ENCODE results near the gene PISD.
"Not testable (repeated sequence)": the region's sequence is repeated elsewhere in the genome, so short reads cannot be mapped to it uniquely, and the experiment has no call there.

PISD gene

DNA sequence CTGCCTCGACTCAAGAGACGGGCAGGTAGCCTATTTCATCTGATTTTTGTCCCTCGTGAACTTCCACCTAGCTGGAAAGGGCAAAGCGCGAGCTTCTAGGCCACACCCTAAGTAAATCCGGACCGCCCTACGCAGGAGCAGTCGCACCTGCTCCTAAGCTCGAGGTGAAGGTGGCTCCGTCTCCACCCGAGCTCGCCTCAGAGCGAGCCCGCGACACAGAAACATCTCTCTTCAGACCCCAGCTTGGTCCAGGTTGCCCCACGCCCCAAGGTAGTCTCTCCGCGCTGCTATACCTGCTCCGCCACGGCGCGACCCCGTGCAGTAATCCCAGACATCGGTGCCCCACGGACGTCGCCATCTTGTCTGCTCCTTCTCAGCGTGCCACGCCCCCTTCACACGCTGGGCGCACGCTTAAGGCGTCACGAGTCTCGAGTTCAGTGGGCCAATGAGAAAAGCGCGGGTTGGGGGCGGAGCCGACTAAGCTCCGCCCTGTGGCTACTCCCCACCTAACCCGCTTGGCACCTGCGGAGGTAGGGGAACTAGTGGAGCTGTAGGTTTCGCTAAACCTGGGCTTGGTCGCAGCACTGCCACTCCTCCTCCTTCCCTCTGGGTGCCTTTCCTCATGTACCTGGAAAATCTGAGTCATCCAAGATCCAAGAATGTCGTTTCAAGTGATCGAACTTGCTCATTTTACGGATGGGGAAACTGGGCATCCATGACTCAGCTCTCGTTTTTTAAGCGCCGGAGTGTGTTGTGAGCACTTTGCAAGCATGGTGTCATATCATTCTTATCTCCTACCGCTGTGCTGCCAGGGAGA is at the start of gene PISD:
TSS of gene PISD (minus strand) at position 365 of the 817 bp plus-strand sequence. CDS start at position 358, 7 bp downstream.
- peak; percentile 63 for DNase-seq (ENCODE audit: low read depth)

DNA sequence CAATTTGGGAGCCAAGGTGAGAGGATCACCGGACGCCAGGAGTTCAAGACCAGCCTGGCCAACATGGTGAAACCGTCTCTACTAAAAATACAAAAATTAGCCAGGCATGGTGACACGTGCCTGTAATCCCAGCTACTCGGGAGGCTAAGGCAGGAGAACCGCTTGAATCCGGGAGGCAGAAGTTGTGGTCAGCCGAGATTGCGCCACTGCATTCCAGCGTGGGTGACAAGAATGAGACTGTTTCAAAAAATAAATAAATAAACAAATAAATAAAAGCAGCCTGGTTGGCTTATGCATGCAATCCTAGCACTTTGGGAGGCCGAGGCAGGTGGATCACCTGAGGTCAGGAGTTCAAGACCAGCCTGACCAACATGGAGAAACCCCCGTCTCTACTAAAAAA is 49.2 kb upstream of the PISD start:
- not testable (repeated sequence) for DNase-seq (ENCODE audit: low read depth)

DNA sequence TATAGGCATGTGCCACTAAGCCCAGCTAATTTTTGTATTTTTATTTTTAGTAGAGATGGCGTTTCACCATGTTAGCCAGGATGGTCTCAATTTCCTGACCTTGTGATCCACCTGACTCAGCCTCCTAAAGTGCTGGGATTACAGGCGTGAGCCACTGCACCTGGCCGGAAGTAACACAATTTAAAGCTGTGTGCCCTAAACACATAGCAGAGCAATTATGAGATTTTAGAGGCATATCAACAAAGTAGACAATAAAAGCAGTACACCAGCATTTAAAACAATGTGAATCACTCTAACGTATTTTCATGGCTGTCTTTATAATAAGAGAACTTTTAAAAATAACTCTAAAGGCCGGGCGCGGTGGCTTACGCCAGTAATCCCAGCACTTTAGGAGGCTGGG is 45.5 kb upstream of the PISD start:
- DNase-seq (ENCODE audit: low read depth) = no peak

DNA sequence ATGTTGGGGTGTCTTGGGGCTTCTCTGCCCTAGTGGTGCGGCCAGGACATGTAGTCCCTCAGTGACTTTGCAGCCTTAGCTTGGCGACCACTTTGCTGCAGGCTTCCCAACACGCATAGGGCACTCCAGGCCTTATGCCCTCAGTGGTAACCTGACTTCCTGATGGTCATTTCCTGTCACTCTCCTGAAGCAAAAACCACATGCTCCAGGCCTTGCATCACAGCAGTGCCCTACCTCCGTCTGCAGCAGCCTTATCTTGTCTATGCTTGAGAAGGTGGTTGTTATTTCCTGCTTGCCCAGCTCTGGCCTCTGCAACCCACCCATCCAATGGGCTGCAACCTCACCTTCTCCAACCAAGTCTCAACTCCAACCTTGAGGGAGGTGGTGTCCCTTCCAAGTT is 33.4 kb upstream of the PISD start:
- DNase-seq (ENCODE audit: low read depth) = no peak

DNA sequence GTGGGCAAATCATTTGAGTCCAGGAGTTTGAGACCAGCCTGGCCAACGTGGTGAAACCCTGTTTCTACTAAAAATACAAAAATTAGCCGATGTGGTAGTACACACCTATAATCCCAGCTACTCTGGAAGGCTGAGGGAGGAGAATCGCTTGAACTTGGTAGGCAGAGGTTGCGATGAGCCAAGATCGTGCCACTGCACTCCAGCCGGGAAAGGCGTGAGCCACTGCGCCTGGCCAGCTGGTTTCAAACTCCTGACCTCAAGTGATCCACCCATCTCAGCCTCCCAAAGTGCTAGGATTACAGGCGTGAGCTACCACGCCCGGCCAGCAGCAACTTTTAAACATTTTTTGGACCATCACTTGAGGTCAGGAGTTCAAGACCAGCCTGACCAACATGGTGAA is 32.0 kb upstream of the PISD start:
- not testable (repeated sequence) for DNase-seq (ENCODE audit: low read depth)

DNA sequence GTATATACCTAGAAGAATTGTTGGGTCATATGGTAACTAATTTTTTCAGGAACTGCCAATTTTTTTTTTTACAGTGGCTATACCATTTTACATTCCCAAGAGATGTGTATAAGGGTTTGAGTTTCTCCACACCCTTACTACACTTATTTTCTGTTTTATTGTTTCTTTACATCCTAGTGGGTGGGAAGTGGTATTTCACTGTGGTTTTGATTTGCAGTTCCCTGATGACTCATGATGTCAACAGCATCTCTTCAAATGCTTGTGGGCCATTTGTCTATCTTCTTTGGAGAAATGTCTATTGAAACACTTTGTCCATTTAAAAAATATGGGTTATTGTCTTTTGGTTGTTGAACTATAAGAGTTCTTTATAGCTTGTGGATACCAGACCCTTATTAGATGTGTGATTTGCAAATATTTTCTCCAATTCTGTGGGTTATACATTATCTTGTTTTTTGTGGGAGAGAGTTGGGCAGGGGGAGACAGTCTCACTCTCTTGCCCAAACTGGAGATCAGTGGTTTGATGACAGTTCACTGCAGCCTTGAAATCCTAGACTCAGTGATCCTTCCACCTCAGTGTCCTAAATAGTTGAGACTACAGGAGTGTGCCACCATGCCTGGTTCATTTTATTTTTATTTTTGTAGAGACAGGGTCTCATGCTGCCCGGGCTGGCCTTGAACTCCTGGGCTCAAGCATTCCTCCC is 30.3 kb upstream of the PISD start:
- DNase-seq (ENCODE audit: low read depth) = no peak

DNA sequence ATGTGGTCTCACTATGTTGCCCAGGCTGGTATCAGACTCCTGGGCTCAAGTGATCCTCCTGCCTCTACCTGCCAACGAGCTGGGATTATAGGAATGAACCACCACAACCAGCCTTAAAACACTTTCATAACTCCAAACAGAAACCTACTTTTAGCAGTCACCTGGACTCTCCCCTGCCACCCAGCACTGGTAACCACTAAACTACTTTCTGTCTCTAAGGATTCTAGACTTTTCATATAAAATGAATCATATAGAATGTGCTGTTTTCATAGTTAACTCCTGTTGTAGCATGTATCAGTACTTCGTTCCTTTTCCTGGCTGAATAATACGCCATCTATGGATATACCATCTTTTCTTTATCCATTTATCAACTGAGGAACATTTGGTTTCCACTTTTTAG is 29.4 kb upstream of the PISD start:
- no peak for DNase-seq (ENCODE audit: low read depth)

DNA sequence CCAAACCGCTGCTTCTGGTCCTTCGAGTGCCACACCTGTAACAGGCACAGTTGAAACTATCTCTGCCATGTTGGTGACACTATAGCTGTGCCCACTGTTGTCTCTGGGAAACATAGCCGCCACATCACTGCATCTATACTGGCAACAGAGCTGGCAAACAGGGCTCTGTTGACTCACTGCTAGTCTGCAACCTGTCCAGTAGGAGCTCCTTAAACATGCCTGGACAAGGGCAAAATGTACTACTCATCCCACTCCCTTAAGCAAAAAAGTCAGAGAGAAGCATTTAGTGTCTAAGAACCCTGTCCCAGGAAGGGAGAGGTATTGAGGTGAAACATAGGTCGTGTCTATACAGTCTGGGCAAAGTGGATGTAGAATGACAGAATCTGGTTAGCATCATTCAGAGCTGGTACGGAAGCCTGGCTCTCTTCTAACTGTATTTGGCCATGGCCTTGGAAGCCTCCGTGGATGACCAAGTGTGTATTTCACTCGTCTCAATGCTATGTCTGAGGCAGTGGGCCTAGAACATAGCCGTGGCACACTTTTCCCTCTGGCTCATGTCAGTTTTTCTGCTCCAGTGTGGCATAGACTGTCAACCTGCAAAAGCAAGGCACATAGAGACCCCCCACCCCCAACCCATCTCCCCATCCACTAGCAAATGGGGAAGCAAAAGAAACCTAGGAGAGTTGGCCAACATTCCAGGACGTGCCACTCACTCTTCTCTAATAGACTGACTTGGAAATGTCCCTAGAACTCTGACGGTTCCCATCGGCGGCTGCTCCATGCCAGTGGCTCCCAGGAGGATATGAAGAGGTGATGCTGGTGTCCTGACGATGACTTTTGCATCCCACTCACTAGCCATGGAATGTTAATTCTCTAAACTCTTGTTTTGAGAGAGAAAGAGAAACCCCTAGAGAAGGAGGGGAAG is 21.4 kb upstream of the PISD start:
- DNase-seq (ENCODE audit: low read depth) = no peak

DNA sequence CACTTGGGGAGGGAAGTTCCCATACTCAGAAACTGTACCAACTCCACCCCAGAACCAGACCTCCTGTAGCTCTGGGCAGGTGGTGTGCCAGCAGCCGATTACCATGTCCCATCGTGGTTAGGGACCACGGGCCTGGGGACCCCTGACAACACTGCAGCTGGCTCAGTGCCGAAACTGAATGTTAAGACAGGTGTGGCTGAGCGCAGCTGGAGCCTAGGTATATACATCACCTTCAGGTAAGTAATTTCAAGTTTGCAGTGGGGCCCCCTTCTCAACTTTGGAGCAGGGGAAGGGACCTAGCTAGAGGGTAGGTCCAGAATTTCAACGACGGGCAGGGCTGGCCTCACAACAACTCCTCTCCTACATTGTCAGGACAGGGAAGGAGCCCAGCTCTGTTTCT is 20.7 kb upstream of the PISD start:
- DNase-seq (ENCODE audit: low read depth) = no peak

DNA sequence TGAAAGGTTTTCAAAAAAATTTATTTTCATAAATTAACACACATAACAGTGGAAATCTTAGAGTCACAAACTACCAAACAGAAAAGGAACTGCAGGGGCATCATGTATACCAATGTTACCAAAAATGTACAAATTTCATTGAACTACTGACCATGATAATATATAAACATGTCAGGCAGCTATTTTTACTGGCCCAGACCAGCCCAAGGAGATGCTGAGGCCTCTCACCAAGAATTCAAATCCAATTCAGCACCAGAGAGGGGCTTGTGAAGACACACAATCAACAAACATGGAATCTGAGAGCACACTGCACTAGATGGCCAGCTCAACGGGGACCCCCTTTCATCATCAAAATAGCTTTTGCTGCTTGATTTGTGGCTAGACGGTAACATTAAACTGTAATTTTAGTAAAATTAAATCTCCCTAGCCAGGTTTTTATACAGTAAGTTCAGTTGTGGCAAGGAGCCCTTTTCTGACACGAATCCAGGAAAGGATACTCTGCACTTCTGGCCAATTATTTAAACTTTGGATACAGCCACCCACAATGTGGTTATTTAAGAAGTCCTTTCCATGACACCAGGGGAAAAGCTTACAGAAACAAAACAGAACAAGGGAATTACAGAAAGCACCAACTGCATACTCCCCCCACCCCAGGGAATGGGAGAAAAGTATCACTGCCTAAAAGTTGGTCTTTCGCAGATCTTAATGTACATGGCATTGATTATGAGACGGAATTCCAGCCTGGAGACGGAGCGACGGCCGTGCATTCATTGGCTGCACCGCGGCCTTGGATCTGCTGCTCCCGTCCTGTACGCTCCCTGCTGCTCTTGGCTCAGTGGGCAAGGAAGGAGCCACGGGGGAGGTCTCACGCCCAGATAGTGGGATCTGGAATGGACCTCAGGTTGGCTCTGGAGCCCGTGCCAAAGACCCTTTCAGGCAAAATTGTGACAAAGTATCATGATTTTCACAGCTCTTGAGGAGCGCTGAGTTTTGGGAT is 19.6 kb upstream of the PISD start:
- DNase-seq (ENCODE audit: low read depth) = peak; percentile 28

DNA sequence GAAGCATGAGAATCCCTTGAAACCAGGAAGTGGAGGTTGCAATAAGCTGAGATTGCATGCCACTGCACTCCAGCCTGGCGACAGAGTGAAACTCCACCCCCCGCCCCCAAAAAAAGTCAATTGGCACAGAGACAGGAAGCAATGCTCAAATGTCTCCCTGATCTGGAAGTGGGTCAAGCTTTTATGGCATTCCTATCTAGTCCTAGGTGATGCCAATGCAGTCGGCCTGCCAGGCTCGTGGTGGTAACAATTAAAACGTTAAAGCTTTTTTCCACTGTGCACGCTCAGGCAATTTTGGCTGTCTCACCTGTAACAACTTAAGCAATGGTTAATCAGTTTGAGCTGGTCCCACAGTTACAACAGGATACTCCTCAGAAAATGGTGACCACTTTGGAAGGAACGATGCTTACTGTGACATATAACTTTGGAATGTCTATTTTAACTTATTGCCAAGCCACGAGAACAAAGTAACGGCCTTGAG is 18.9 kb upstream of the PISD start:
- DNase-seq (ENCODE audit: low read depth) = peak; percentile 50

DNA sequence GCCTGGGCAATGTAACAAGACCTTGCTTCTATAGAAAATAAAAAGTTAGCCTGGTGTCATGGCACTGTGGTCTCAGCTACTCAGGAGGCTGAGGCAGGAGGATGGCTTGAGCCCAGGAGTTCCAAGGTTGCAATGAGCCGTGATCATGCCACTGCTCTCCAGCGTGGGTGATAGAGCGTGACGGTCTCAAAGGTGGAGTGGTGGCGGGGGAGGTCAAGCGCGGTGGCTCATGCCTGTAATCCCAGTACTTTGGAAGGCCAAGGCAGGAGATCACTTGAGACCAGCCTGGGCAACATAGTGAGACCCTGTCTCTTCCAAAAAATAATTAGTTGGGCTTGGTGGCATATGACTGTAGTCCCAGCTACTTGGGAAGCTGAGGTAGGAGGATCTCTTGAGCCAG is 16.7 kb upstream of the PISD start:
- no peak for DNase-seq (ENCODE audit: low read depth)

DNA sequence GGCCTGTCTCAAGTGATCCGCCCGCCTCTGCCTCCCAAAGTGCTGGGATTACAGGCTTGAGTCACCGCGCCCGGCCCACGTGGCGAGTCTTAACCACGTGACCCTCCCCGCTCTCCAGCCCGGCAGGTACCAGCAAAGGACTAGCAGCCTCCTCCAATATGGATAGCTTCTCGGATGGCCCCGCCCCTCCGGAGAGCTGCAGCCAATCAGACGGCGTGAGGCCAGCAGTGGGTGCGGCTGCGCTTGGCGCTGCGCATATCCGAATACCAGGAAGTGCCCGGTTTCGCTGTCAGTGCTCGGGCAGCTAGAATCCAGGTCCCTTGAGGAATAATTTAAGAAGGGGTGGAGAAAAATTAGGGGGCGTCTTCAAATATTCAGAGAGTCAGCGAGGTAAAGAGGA is 14.7 kb upstream of the PISD start:
- peak; percentile 63 for DNase-seq (ENCODE audit: low read depth)

DNA sequence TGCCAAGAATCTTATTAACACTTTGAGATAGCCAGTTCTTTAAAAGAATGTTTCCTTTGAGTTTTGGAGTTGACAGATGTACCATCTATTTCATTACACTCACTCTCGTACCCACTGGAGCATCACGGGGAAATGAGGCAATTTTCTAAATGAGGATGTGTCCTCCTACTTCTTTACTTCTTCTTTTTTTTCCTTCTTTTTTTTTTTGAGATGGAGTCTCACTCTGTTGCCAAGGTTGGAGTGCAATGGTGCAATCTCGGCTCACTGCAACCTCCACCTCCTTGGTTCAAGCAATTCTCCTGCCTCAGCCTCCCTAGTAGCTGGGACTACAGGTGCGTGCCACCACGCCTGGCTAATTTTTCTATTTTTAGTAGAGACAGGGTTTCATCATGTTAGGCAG is 12.2 kb upstream of the PISD start:
- not testable (repeated sequence) for DNase-seq (ENCODE audit: low read depth)

DNA sequence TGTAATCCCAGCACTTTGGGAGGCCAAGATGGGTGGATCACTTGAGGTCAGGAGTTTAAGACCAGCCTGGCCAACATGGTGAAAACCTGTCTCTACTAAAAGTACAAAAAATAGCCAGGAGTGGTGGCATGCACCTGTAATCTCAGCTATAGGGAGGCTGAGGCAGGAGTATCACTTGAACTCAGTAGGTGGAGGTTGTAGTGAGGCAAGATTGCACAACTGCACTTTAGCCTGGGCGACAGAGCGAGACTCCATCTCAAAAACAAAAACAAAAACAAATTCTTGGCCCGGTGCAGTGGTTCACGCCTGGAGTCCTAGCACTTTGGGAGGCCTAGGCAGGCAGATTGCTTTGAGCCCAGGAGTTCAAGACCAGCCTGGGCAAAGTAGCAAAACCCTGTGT is 6.8 kb upstream of the PISD start:
- DNase-seq (ENCODE audit: low read depth) = not testable (repeated sequence)

DNA sequence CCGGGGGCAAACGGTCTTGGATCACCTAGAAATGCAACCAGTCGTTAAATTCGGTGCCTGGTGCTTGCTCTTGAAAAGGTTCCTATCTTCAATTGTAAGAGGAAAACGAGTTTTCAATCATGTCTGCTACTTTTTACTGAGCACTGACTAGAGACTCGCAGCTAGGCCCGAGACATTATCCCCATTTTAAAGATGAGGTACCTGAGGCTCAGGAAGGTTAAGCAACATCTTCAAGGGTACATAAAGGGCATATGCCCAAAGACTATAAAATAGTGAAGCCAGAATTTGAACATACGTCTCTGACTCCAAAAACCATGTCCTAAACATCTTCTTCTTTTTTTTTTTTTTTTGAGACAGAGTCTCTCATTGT is 638 bp upstream of the PISD start:
- no peak for DNase-seq (ENCODE audit: low read depth)

DNA sequence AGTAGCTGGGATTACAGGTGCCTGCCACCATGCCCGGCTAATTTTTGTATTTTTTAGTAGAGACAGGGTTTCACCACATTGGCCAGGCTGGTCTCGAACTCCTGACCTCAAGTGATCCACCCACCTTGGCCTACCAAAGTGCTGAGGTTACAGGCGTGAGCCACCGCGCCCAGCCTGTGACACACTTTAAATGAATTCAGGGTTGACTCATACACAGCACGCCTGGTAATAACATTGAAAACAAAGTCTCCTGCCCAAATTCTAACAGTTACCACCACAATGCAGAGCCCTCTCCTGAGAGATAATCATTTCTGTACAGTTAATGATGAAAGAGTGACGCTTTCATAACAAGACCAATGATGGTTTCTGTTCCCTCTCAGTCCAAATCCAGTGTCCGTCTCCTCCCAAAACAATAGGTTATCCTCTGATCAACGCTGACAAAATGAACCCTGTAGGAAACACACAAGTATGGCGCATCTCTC is 1.1 kb downstream of the PISD start:
- peak; percentile 61 for DNase-seq (ENCODE audit: low read depth)

DNA sequence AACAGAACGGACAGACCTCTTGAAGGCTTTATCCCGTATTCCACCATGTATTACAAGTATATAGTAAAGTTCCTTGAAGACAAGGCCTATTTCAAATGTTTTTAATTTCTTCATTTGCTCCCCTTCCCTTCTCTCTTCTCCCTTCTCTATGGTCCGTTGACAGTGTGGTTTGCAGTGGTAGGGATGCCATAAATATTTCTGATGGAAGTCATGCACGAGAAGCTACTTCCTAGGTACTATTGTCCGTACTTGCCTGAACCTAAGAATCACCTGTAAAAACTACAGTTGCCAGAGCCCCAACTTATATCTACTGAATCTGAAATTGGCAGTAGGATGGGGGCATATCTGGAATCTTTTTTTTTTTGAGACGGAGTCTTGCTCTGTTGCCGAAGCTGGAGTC is 2.8 kb downstream of the PISD start:
- DNase-seq (ENCODE audit: low read depth) = no peak

DNA sequence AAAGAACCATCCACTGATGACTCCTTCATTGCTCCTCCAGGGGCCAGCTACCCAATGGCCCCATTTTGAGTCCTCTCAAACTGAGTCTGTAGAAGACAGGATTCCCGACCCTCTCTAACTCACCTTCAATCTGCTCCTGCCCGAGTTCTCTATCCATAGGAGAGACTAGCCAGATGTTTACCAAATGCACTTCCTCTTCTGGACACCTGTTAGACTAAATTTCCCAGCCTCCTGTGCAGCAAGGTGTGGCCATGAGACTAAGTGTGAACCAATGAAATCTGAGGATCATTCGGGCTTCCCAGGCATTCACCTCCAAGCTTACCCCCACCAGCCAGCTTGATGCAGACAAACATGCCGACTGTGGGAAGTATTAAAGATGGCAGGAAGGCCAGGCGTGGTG is 7.6 kb downstream of the PISD start:
- no peak for DNase-seq (ENCODE audit: low read depth)

DNA sequence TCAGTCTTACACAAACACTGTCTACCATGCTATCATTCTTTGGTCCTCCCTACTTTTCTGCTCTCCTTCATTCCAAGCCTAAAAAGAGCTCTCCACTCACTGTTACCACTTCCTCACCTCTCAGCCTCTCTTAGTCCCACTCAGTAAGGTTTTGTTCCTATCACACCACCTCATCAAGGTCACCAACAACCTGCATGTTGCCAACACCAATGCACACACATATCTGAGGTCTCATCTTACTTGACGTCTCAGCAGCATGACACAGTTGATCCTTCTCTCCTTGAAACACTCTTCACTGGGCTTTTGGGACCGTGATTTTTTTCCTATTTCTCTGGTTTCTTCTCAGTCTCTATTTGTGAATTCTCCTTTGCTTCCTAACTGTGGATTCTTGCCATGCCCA is 8.1 kb downstream of the PISD start:
- no peak for DNase-seq (ENCODE audit: low read depth)

Measured in GM04503 (cell line).